Measurements from ENCODE around the gene SIGLEC12.
A peak's percentile ranks its signal among the peaks of the same experiment; 100 is the strongest.
"Not testable (repeated sequence)": the region's sequence is repeated elsewhere in the genome, so short reads cannot be mapped to it uniquely, and the experiment has no call there.

The SIGLEC12 gene

GRCh38 chr19:51521781-51522180 lies 20.2 kb upstream of the SIGLEC12 start:
- DNase-seq: no peak

- no peak for DNase-seq
Measured at GRCh38 chr19:51521357-51521756, 19.8 kb upstream of the SIGLEC12 start.

- DNase-seq: no peak
Measured at GRCh38 chr19:51520728-51521127, 19.1 kb upstream of the SIGLEC12 start.

GRCh38 chr19:51514866-51515481 lies 13.4 kb upstream of the SIGLEC12 start:
- DNase-seq: peak; percentile 58 to 76

GRCh38 chr19:51513968-51514367 lies 12.4 kb upstream of the SIGLEC12 start:
- DNase-seq: no peak

- no peak for DNase-seq
Measured at GRCh38 chr19:51511353-51511752, 9.8 kb upstream of the SIGLEC12 start.

GRCh38 chr19:51509823-51510660 lies 8.4 kb upstream of the SIGLEC12 start:
- DNase-seq: no peak

- no peak for DNase-seq
Measured at GRCh38 chr19:51508059-51508733, 6.6 kb upstream of the SIGLEC12 start.

GRCh38 chr19:51507640-51508058 lies 6.0 kb upstream of the SIGLEC12 start:
- peak; percentile 32 to 39 for DNase-seq

- DNase-seq: no peak
Measured at GRCh38 chr19:51507192-51507591, 5.6 kb upstream of the SIGLEC12 start.

- DNase-seq: no peak
Measured at GRCh38 chr19:51505904-51506303, 4.3 kb upstream of the SIGLEC12 start.

GRCh38 chr19:51503896-51504295 lies 2.3 kb upstream of the SIGLEC12 start:
- DNase-seq: no peak

GRCh38 chr19:51503286-51503817 lies 1.8 kb upstream of the SIGLEC12 start:
- DNase-seq: peak; percentile 71 to 72

GRCh38 chr19:51500931-51501330 lies 669 bp downstream of the SIGLEC12 start:
- not testable (repeated sequence) for DNase-seq

- DNase-seq: no peak
Measured at GRCh38 chr19:51497666-51498065, 3.9 kb downstream of the SIGLEC12 start.

GRCh38 chr19:51493776-51494175 lies 7.8 kb downstream of the SIGLEC12 start:
- DNase-seq: peak; percentile 38 to 57

GRCh38 chr19:51491586-51491985 lies 10.0 kb downstream of the SIGLEC12 start:
- no peak for DNase-seq

GRCh38 chr19:51490676-51491075 lies 10.9 kb downstream of the SIGLEC12 start:
- no peak for DNase-seq

GRCh38 chr19:51489113-51489512 lies 12.5 kb downstream of the SIGLEC12 start:
- no peak for DNase-seq

GRCh38 chr19:51488491-51488890 lies 13.1 kb downstream of the SIGLEC12 start:
- no peak for DNase-seq

- DNase-seq: no peak
Measured at GRCh38 chr19:51485960-51486660, 15.5 kb downstream of the SIGLEC12 start.

GRCh38 chr19:51480590-51480989 lies 21.0 kb downstream of the SIGLEC12 start:
- no peak for DNase-seq
